Heart right ventricle (tissue), 16 donors: Measurements from ENCODE around the gene FUZ. TPM values are rescaled to one million over a fixed set of nuclear protein-coding genes. Genes with fewer than 3 reads are reported as not detected.

Experiments used
- ATAC-seq, 8 donors: fragments of 200-7000 bp; cut with Tn5 transposase; one replicate each; pipeline ENCODE4 v1.9.1; 2020; ENCODE audit warnings: mild to moderate bottlenecking in 8 of 8, moderate library complexity in 8 of 8, moderate number of reproducible peaks in 1 of 8
- DNase-seq, 2 donors: peaks; one replicate each; pipeline ENCODE4 v3.0.0-alpha.2; 2020
- H3K27ac ChIP-seq, 10 donors: fragments of 200-600 bp; sonication (generic) in 2 of 10; one replicate each; pipeline versions ENCODE4 v1.5.0 to v1.8.0; 2020 to 2022; ENCODE audit warnings: mild to moderate bottlenecking in 3 of 10
- H3K27me3 ChIP-seq, 7 donors: fragments of 200-600 bp; one replicate each; pipeline ENCODE4 v1.8.0; 2021 to 2022; ENCODE audit warnings: mild to moderate bottlenecking in 2 of 7
- H3K36me3 ChIP-seq, 9 donors: fragments of 200-600 bp; sonication (generic) in 1 of 9; one replicate each; pipeline versions ENCODE4 v1.5.0 to v1.8.0; 2020 to 2022; ENCODE audit warnings: mild to moderate bottlenecking in 2 of 9
- H3K4me1 ChIP-seq, 9 donors: fragments of 200-600 bp; sonication (generic) in 1 of 9; one replicate each; pipeline versions ENCODE4 v1.5.0 to v1.8.0; 2020 to 2022; ENCODE audit warnings: mild to moderate bottlenecking in 4 of 9
- H3K4me3 ChIP-seq, 10 donors: fragments of 200-600 bp; sonication (generic) in 2 of 10; one replicate each; pipeline versions ENCODE4 v1.5.0 to v1.8.0; 2020 to 2022; ENCODE audit warnings: mild to moderate bottlenecking in 7 of 10, moderate library complexity in 2 of 10
- H3K9me3 ChIP-seq, 11 donors: fragments of 200-600 bp in 10 of 11; sonication (generic) in 2 of 11; one replicate each; pipeline versions ENCODE4 v1.5.0 to v1.8.0; 2013 to 2022; ENCODE audit warnings: mild to moderate bottlenecking in 2 of 11, control low read depth in 1 of 11, moderate library complexity in 1 of 11
- WGBS, 2 donors: extraction: QIAGEN DNeasy Blood & Tissue Kit; methylation state at CpG; one replicate each; pipeline ENCODE4 v1.1.7; 2013; ENCODE audit warnings: inconsistent platforms in 1 of 2; 5-methylcytosine and 5-hydroxymethylcytosine counted together
- intact Hi-C, 10 donors: fragments of 100-400 bp; cut with DNase I; formaldehyde crosslinking; loops; one replicate each; pipeline versions ENCODE4 v1.11.1 to v1.14.2; 2022
- polyA plus RNA-seq, 2 donors: library from polyadenylated mRNA; stranded (reverse); fragments of 200-250 nt; gene quantifications; one replicate each; pipeline ENCODE4 v1.2.3, GENCODE V29; 2013
- total RNA-seq, 10 donors: library from RNA; stranded (reverse); fragmentation: NEBNext Ultra II Directional in 3 of 10; extraction: Animal tissue kit (Norgen Biotek cat#: 25700) in 3 of 10; gene quantifications; one replicate each; pipeline versions ENCODE4 v1.2.1 to v1.2.4, GENCODE V29; 2021 to 2023
- TF ChIP-seq, protein P1 (sequence below), 9 donors: fragments of 200-600 bp; sonication (generic) in 2 of 9; IDR thresholded peaks; one replicate each; pipeline versions ENCODE4 v1.5.0 to v1.8.0; 2021 to 2022; ENCODE audit warnings: antibody characterized with exemption in 9 of 9, mild to moderate bottlenecking in 5 of 9, moderate library complexity in 1 of 9
- donor health status: Arrhythmogenic right ventricular cardiomyopathy.
- donor health status: ischemic (EF 13 %, LVEDD 7.1; RV severe dilation, severe dysfunction).
- donor health status: healthy with polysubstance abuse.
- donor health status: DM: no; HTN: yes; CAD: no.
- donor health status: DM: no; HTN: no; CAD: no.
- donor health status: ischemic (EF 25% LVEDD 6.9; RV normal size, moderate dysfunction).
- donor health status: ischemic (EF 25% LVEDD 5.7; RV mildly dilated, moderate dysfunction).
- donor health status: healthy.
- donor health status: DM: yes; HTN: yes; CAD: no.
- donor health status: Ischemic cardiomyopathy.
- donor health status: ischemic (EF 35%, LVEDD 5.7; RV mildly dilated, moderate dysfunction).
- donor health status: nonischemic (EF 11% LVEDD 7.7; RV severe dilation, severe dysfunction).
- donor health status: DM: yes; HTN: yes; CAD: no.
- donor health status: PGD.
- donor health status: ischemic (EF 29% LVEDD 5.4; RV normal size, mild dysfunction).
- donor health status: nonischemic (EF 23%, LVEDD 6.1; RV moderate dilation, normal function).

Gene FUZ
- total and polyA plus RNA-seq, 12 donors = 11.4 to 24.1 (median 14.9) TPM

DNA sequence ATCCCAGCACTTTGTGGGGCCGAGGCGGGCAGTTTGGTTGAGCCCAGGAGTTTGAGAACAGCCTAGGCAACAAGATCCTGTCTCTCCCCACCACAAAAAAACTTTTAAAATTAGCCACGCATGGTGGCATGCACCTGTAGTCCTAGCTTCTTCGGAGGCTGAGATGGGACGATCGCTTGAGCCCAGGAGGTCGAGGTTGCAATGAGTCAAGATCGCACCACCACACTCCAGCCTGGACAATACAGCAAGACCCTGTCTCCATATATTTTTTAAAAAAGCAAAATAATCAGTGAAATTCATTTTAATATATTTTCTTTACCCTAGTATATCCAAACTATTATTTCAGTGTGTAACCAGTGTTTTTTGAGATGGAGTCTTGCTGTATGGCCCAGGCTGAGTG is 38.1 kb downstream of the FUZ start:
- intact Hi-C loops = no loop called here
- ATAC-seq = no peak
- H3K4me1 ChIP-seq = peaks cover 0 to 25% (median 4%) of the 10 kb centered on the region in 9 donors
- TF ChIP-seq, protein P1, sequence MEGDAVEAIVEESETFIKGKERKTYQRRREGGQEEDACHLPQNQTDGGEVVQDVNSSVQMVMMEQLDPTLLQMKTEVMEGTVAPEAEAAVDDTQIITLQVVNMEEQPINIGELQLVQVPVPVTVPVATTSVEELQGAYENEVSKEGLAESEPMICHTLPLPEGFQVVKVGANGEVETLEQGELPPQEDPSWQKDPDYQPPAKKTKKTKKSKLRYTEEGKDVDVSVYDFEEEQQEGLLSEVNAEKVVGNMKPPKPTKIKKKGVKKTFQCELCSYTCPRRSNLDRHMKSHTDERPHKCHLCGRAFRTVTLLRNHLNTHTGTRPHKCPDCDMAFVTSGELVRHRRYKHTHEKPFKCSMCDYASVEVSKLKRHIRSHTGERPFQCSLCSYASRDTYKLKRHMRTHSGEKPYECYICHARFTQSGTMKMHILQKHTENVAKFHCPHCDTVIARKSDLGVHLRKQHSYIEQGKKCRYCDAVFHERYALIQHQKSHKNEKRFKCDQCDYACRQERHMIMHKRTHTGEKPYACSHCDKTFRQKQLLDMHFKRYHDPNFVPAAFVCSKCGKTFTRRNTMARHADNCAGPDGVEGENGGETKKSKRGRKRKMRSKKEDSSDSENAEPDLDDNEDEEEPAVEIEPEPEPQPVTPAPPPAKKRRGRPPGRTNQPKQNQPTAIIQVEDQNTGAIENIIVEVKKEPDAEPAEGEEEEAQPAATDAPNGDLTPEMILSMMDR (IDR thresholded peaks at IDR 0.05) = no peak
- H3K9me3 ChIP-seq = no peaks in the 10 kb centered on the region
- no peak overlapping the region for H3K27ac ChIP-seq
- H3K4me3 ChIP-seq = no peak overlapping the region
- peaks cover 0 to 58% (median 0%) of the 10 kb centered on the region in 9 donors for H3K36me3 ChIP-seq
- DNase-seq = no peak
- 96 to 98% methylated on average over 8 of the region's 8 CpGs for WGBS, 2 donors
- H3K27me3 ChIP-seq = no peaks in the 10 kb centered on the region

DNA sequence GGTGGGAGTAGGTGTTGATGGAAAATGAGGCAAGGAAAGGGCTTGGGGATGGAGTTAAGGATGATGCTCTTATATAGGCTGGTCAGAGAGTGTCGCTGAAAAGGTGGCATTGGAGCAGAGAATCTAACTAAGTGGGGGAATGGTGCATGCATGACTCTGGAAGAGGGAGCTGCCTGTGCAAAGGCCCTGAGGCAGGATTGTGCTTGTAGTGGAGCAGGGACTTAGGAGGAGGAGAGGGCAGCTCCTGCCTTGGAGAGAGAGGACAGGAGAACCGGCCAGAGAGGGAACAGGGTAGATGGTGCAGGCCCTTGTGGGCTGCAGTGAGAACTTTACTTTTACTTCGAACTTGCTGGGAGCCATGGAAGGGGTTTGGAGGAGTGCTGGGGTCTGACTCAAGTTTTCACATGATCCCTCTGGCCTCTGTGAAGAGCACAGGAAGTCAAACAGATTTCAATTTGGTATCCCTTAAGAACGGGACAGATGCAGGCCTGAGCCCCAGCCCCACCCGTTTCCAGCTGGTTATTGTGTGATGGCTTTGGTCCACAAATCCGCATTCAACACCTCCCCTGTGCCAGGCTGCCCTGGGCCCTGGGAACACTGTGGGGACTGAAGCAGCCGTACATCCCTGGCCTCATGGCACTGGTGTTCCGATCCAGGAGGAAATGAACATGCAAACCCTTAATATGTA is 39.3 kb downstream of the FUZ start:
- ATAC-seq (peak in 1 of 8 donors; percentile 41), DNase-seq (no peak)
- TF ChIP-seq, protein P1 (IDR thresholded peaks at IDR 0.05) = no peak
- no peaks in the 10 kb centered on the region for H3K9me3 ChIP-seq
- no peaks in the 10 kb centered on the region for H3K27me3 ChIP-seq
- 63 to 71% methylated on average over 8 of the region's 8 CpGs for WGBS, 2 donors
- intact Hi-C loops = no loop called here
- peaks cover 0 to 28% (median 10%) of the 10 kb centered on the region in 9 donors for H3K4me1 ChIP-seq
- peaks cover 0 to 52% (median 0%) of the 10 kb centered on the region in 9 donors for H3K36me3 ChIP-seq
- no peak overlapping the region for H3K4me3 ChIP-seq
- H3K27ac ChIP-seq = peak overlapping the region in 1 of 10 donors; percentile 33

DNA sequence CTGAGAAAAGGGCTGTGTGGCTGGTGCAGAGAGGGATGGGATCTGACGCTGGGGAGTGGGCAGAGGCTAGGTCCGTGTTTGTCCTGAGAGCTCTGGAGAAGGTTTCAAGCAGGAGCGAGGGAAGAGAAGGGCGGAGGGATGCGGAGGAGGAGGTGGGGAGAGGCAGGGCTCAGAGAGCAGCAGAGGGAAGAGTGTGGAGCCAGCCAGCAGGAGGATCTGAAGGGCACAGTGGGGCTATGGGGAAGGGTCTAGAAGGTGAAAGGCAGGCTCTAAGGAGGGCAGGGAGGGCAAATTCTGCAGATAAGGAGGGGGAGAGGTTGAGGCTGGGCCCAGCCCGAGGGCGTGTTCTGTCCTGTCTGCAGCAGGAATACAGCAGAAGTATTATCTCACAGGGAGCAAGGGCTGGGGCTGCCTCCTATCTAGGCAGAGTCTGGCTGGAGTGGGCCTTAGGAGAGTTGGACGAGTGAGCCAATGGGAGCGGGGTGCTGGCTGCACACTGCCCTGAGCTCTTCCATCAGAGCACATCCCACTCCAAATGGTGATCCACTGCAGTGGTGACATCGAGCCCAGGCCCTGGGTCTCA is 40.2 kb downstream of the FUZ start:
- Histone ChIP-seq H3K9me3 (no peaks in the 10 kb centered on the region), H3K27me3 (no peaks in the 10 kb centered on the region), H3K36me3 (peaks cover 0 to 52% (median 0%) of the 10 kb centered on the region in 9 donors), H3K4me1 (peaks cover 4 to 36% (median 19%) of the 10 kb centered on the region in 9 donors), H3K27ac (no peak overlapping the region), H3K4me3 (no peak overlapping the region)
- TF ChIP-seq, protein P1 (IDR thresholded peaks at IDR 0.05) = no peak
- intact Hi-C loops = no loop called here
- 81 to 85% methylated on average over 10 of the region's 10 CpGs for WGBS, 2 donors
- ATAC-seq = no peak
- no peak for DNase-seq

DNA sequence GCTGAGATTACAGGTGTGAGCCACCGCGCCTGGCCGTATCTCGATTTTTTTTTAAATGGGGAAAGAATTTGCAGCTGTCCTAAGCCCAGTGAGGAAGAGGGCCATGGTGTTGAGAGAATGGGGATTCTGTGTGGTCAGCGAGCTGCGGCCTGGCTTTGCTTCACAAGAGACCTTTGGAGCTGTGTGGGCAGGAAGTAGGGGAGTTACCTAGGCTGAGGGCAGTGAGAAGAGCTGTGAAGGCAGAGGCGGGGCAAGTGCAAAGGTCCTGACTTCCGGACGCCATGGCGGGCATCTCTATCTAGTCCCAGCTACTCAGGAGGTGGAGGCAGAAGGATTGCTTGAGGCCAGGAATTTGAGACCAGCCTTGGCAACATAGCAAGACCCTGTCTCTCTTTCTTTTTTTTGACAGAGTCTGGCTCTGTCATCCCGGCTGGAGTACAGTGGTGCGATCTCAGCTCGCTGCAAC is 41.4 kb downstream of the FUZ start:
- intact Hi-C loops = no loop called here
- Histone ChIP-seq H3K4me3 (no peak overlapping the region), H3K4me1 (peaks cover 4 to 41% (median 27%) of the 10 kb centered on the region in 9 donors), H3K9me3 (no peaks in the 10 kb centered on the region), H3K27me3 (no peaks in the 10 kb centered on the region), H3K36me3 (peaks cover 0 to 44% (median 0%) of the 10 kb centered on the region in 9 donors), H3K27ac (no peak overlapping the region)
- 86 to 89% methylated on average over 13 of the region's 13 CpGs for WGBS, 2 donors
- no peak for DNase-seq
- no peak for ATAC-seq
- TF ChIP-seq, protein P1 (IDR thresholded peaks at IDR 0.05) = no peak
